Trophoblast cell (in vitro differentiated cells and primary cell): ENCODE results near the gene DIAPH3.

Experiments used
- DNase-seq, 2 donors: peaks; one replicate each; pipeline ENCODE4 v3.0.0-alpha.2; 2016
- H2AFZ ChIP-seq: 2 replicates; pipeline ENCODE4 v1.6.1; 2013; ENCODE audit warnings: low read length, moderate library complexity, mild to moderate bottlenecking; ENCODE audit not compliant: insufficient read depth, poor library complexity
- H2AK5ac ChIP-seq: 2 replicates; pipeline ENCODE4 v1.6.1; 2013; ENCODE audit warnings: mild to moderate bottlenecking, low read length
- H2BK120ac ChIP-seq: 2 replicates; pipeline ENCODE4 v1.6.1; 2013; ENCODE audit warnings: low read length, mild to moderate bottlenecking, moderate library complexity; ENCODE audit not compliant: insufficient read depth, poor library complexity
- H2BK12ac ChIP-seq: 2 replicates; pipeline ENCODE4 v1.6.1; 2013; ENCODE audit warnings: mild to moderate bottlenecking, low read length, moderate library complexity
- H2BK5ac ChIP-seq: 2 replicates; pipeline ENCODE4 v1.6.1; 2013; ENCODE audit warnings: low read length, low read depth, moderate library complexity, mild to moderate bottlenecking; ENCODE audit not compliant: poor library complexity
- H3K14ac ChIP-seq: 2 replicates; pipeline ENCODE4 v1.6.1; 2013; ENCODE audit warnings: mild to moderate bottlenecking, low read length
- H3K18ac ChIP-seq: 2 replicates; pipeline ENCODE4 v1.6.1; 2013; ENCODE audit warnings: mild to moderate bottlenecking, low read length
- H3K23ac ChIP-seq: 2 replicates; pipeline ENCODE4 v1.6.1; 2013; ENCODE audit warnings: low read length
- H3K27ac ChIP-seq: 2 replicates; pipeline ENCODE4 v1.5.1; 2013; ENCODE audit warnings: low read depth, mild to moderate bottlenecking, inconsistent platforms, low read length, moderate library complexity
- H3K27me3 ChIP-seq: 2 replicates; pipeline ENCODE4 v1.6.1; 2013; ENCODE audit warnings: inconsistent platforms, mild to moderate bottlenecking, low read length, moderate library complexity; ENCODE audit not compliant: insufficient read depth
- H3K36me3 ChIP-seq, 2 experiments: 1 replicate in 1 of 2; 2 replicates in 1 of 2; pipeline ENCODE4 v1.6.1; 2013; ENCODE audit warnings: low read length in 2 of 2, mild to moderate bottlenecking in 2 of 2, moderate library complexity in 1 of 2; ENCODE audit not compliant: insufficient read depth in 2 of 2, control insufficient read depth in 1 of 2
- H3K4ac ChIP-seq: 2 replicates; pipeline ENCODE4 v1.6.1; 2013; ENCODE audit warnings: low read depth, mild to moderate bottlenecking, low read length, moderate library complexity
- H3K4me1 ChIP-seq, 2 experiments: 1 replicate in 1 of 2; 2 replicates in 1 of 2; pipeline ENCODE4 v1.6.1; 2013; ENCODE audit warnings: low read length in 2 of 2, mild to moderate bottlenecking in 2 of 2, moderate library complexity in 1 of 2; ENCODE audit not compliant: insufficient read depth in 2 of 2, control insufficient read depth in 1 of 2
- H3K4me2 ChIP-seq: 2 replicates; pipeline ENCODE4 v1.6.1; 2013; ENCODE audit warnings: inconsistent platforms, mild to moderate bottlenecking, low read length, moderate library complexity
- H3K4me3 ChIP-seq: 2 replicates; pipeline ENCODE4 v1.5.1; 2013; ENCODE audit warnings: mild to moderate bottlenecking, low read depth, low read length, inconsistent platforms
- H3K79me1 ChIP-seq: one replicate; pipeline ENCODE4 v1.6.1; 2013; ENCODE audit warnings: low read length
- H3K79me2 ChIP-seq: 2 replicates; pipeline ENCODE4 v1.6.1; 2013; ENCODE audit warnings: low read length, mild to moderate bottlenecking; ENCODE audit not compliant: control insufficient read depth, insufficient read depth, poor library complexity
- H3K9ac ChIP-seq: 2 replicates; pipeline ENCODE4 v1.6.1; 2013; ENCODE audit warnings: mild to moderate bottlenecking, low read length
- H3K9me3 ChIP-seq: 2 replicates; pipeline ENCODE4 v1.6.1; 2013; ENCODE audit warnings: low read depth, mild to moderate bottlenecking, control low read depth, inconsistent platforms, low read length; ENCODE audit not compliant: insufficient read depth
- H4K12ac ChIP-seq: 2 replicates; pipeline ENCODE4 v1.6.1; 2013; ENCODE audit warnings: low read depth, mild to moderate bottlenecking, low read length, moderate library complexity
- H4K8ac ChIP-seq: 2 replicates; pipeline ENCODE4 v1.6.1; 2013; ENCODE audit warnings: low read depth, mild to moderate bottlenecking, low read length, moderate library complexity
- H4K91ac ChIP-seq: one replicate; pipeline ENCODE4 v1.6.1; 2013; ENCODE audit warnings: low read depth, mild to moderate bottlenecking, low read length, moderate library complexity
- WGBS: extraction: QIAGEN DNeasy Blood & Tissue Kit; methylation state at CpG from one replicate; pipeline ENCODE4 v1.1.7; 2013; ENCODE audit warnings: missing lambda C conversion rate; ENCODE audit not compliant: insufficient read length, insufficient coverage; ENCODE audit errors: extremely low coverage; 5-methylcytosine and 5-hydroxymethylcytosine counted together

The DIAPH3 gene

DNA sequence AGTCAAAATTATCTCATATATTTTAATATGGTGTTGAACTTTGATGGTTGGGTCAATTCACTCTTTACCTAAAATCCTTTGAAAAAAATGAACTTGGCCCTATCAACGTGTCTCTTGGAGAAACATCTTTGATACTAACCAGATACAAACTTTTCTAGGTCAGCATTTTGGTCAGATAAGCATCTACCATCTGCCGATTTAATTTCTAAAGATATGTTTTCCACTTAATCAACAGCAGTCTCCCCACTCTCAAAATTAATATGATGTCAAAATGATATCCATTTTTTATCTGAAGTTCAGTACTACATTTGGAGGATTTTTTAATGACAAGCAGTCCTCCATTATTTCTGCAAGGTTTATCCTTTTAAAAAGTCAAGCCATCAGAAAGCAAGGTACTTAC lies 288.8 kb downstream of the DIAPH3 start:
- H3K9ac ChIP-seq = no peak overlapping the region
- H3K27ac ChIP-seq = no peak overlapping the region
- no peak overlapping the region for H4K8ac ChIP-seq
- no peak overlapping the region for H4K91ac ChIP-seq
- H2BK12ac ChIP-seq = no peak overlapping the region
- no peak overlapping the region for H3K4ac ChIP-seq
- no peak overlapping the region for H3K4me3 ChIP-seq
- H2BK120ac ChIP-seq = no peak overlapping the region
- DNase-seq = no peak
- no peak overlapping the region for H2AFZ ChIP-seq
- H4K12ac ChIP-seq = no peak overlapping the region
- H3K23ac ChIP-seq = no peak overlapping the region
- H3K4me2 ChIP-seq = no peak overlapping the region
- no peak overlapping the region for H2BK5ac ChIP-seq
- H3K14ac ChIP-seq = no peak overlapping the region
- no peak overlapping the region for H3K18ac ChIP-seq
- H3K27me3 ChIP-seq = no peaks in the 10 kb centered on the region
- WGBS = no CpG with 5 or more reads among the region's 2 CpGs
- H3K4me1 ChIP-seq = no peaks in the 10 kb centered on the region
- no peaks in the 10 kb centered on the region for H3K9me3 ChIP-seq
- no peak overlapping the region for H2AK5ac ChIP-seq
- no peaks in the 10 kb centered on the region for H3K79me1 ChIP-seq
- H3K79me2 ChIP-seq = no peaks in the 10 kb centered on the region
- peaks cover 0 to 3% of the 10 kb centered on the region in 2 experiments for H3K36me3 ChIP-seq

DNA sequence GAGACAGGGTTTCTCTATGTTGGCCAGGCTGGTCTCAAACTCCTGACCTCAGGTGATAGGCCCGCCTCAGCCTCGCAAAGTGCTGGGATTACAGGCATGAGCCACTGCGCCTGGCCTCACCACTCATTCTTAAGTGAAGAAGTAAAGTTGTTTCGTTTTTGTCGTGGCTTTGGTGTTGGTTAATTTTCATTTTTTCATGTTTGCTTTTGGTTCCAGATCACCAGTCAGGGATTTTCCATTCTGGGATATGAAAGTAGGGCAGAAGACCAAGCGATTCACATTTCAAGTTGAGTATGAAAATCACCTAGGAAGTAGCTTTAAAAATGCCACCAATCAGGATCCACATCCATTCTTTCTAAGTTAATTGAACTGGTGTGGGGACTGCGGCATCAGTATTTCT lies 289.9 kb downstream of the DIAPH3 start:
- Histone ChIP-seq H3K27ac (no peak overlapping the region), H2BK12ac (no peak overlapping the region), H3K4me2 (no peak overlapping the region), H3K79me1 (no peaks in the 10 kb centered on the region), H3K23ac (no peak overlapping the region), H4K8ac (no peak overlapping the region), H3K4me1 (no peaks in the 10 kb centered on the region), H2BK120ac (no peak overlapping the region), H3K27me3 (no peaks in the 10 kb centered on the region), H3K9me3 (no peaks in the 10 kb centered on the region), H2AK5ac (no peak overlapping the region), H2AFZ (no peak overlapping the region), H4K12ac (no peak overlapping the region), H3K4me3 (no peak overlapping the region), H2BK5ac (no peak overlapping the region), H3K4ac (no peak overlapping the region), H3K14ac (no peak overlapping the region), H3K79me2 (no peaks in the 10 kb centered on the region), H3K36me3 (no peaks in the 10 kb centered on the region), H3K9ac (no peak overlapping the region), H4K91ac (no peak overlapping the region), H3K18ac (no peak overlapping the region)
- DNase-seq = no peak
- no CpG with 5 or more reads among the region's 7 CpGs for WGBS

DNA sequence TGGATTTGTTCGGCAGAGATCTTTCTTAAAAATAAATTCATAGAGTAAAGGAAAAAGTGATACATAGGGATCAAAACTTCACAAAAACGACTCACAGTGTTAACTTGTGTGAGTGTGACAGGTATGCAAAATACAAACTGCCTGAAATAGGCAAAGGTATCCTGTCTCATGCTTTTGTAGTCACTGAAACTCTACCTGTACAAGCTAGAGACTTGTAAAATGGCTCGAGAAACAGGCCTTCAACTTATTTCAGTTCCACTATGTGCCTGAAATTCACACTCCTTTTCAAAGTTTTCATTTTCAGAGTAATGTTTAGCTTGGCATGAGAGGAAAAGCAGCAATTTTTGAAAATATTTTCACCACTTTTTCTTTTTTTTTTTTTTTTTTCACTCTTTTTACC lies 290.4 kb downstream of the DIAPH3 start:
- Histone ChIP-seq H3K27ac (no peak overlapping the region), H2BK12ac (no peak overlapping the region), H3K18ac (no peak overlapping the region), H3K4me3 (no peak overlapping the region), H3K9ac (no peak overlapping the region), H3K4me2 (no peak overlapping the region), H3K23ac (no peak overlapping the region), H3K4me1 (no peaks in the 10 kb centered on the region), H4K8ac (no peak overlapping the region), H3K27me3 (no peaks in the 10 kb centered on the region), H4K12ac (no peak overlapping the region), H3K79me1 (no peaks in the 10 kb centered on the region), H3K14ac (no peak overlapping the region), H3K4ac (no peak overlapping the region), H3K9me3 (no peaks in the 10 kb centered on the region), H2AFZ (no peak overlapping the region), H2AK5ac (no peak overlapping the region), H4K91ac (no peak overlapping the region), H2BK120ac (no peak overlapping the region), H2BK5ac (no peak overlapping the region), H3K79me2 (no peaks in the 10 kb centered on the region), H3K36me3 (no peaks in the 10 kb centered on the region)
- WGBS = no CpG with 5 or more reads among the region's 3 CpGs
- DNase-seq = no peak

DNA sequence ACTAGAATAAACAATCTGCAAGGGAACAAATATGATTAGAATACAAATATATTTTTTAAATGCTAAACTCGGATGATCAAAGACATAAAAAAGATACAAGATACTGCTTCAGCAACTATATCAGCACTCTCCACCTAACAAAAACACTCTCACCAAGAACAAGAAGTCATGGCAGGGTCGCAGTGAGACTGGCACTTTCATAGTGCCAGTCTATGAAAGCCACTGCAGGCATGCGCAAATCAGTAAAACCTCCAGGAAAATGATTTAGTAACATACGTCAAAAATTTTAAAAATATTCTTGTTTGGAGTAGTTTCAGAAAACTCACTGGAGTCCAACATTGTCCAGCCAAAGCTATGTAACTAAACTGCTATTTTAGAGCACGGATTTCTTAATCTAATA lies 295.9 kb downstream of the DIAPH3 start:
- Histone ChIP-seq H4K8ac (no peak overlapping the region), H3K4ac (no peak overlapping the region), H3K9me3 (no peaks in the 10 kb centered on the region), H4K91ac (no peak overlapping the region), H3K27ac (no peak overlapping the region), H2BK120ac (no peak overlapping the region), H3K4me1 (no peaks in the 10 kb centered on the region), H3K23ac (no peak overlapping the region), H3K79me1 (peaks cover under 1% of the 10 kb centered on the region), H3K36me3 (no peaks in the 10 kb centered on the region), H2AFZ (no peak overlapping the region), H3K9ac (no peak overlapping the region), H3K14ac (no peak overlapping the region), H3K4me2 (no peak overlapping the region), H3K27me3 (no peaks in the 10 kb centered on the region), H2BK5ac (no peak overlapping the region), H3K18ac (no peak overlapping the region), H2AK5ac (no peak overlapping the region), H4K12ac (no peak overlapping the region), H2BK12ac (no peak overlapping the region), H3K79me2 (no peaks in the 10 kb centered on the region), H3K4me3 (no peak overlapping the region)
- no CpG with 5 or more reads among the region's 5 CpGs for WGBS
- no peak for DNase-seq
